ENCODE results near the gene SLC35A1.

Gene SLC35A1

GRCh38 chr6:87494761-87495422 lies 22.1 kb downstream of the SLC35A1 start:
- no peak overlapping the region for H3K4me3 ChIP-seq (ENCODE audit: low read depth, low read length)
- TF ChIP-seq, protein P1, sequence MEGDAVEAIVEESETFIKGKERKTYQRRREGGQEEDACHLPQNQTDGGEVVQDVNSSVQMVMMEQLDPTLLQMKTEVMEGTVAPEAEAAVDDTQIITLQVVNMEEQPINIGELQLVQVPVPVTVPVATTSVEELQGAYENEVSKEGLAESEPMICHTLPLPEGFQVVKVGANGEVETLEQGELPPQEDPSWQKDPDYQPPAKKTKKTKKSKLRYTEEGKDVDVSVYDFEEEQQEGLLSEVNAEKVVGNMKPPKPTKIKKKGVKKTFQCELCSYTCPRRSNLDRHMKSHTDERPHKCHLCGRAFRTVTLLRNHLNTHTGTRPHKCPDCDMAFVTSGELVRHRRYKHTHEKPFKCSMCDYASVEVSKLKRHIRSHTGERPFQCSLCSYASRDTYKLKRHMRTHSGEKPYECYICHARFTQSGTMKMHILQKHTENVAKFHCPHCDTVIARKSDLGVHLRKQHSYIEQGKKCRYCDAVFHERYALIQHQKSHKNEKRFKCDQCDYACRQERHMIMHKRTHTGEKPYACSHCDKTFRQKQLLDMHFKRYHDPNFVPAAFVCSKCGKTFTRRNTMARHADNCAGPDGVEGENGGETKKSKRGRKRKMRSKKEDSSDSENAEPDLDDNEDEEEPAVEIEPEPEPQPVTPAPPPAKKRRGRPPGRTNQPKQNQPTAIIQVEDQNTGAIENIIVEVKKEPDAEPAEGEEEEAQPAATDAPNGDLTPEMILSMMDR (IDR thresholded peaks at IDR 0.05; ENCODE audit: borderline replicate concordance, insufficient read depth, low read depth, low read length): no peak

GRCh38 chr6:87498048-87498447 lies 25.3 kb downstream of the SLC35A1 start:
- TF ChIP-seq, protein P1 (IDR thresholded peaks at IDR 0.05; ENCODE audit: borderline replicate concordance, insufficient read depth, low read depth, low read length): no peak
- no peak overlapping the region for H3K4me3 ChIP-seq (ENCODE audit: low read depth, low read length)

DNA sequence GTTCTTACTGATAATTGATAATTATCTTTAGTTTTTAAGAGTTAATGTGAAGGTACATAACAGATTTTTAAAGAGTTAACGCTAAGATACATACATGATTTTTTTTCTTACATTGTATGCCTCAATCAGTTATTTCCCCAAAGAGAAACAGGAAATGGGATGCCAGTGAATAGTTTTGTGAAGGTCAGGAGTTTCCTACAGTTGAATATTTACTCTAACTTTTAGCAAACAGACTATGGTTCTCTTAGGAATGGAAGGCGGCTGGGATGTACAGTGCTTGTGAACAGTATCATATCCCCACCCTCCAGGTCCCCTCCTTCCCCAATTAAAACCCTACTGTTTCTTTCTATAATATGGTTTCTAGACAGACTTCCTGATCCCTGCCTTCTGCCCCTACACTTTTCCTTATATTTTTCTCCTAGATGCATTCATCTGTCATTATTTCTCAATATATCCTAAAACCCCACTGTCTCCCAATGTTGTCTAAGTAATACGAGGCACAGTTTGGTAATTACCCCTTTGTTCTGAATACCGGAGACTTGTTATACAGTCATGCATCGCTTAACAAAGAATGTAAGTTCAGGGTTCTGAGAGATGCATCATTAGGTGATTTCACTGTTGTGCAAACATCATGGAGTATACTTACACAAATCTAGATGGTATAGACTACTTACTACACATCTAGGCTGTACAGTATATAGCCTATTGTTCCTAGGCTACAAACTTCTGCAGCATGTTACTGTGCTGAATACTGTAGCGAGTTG lies 29.2 kb downstream of the SLC35A1 start:
- TF ChIP-seq, protein P1 (IDR thresholded peaks at IDR 0.05; ENCODE audit: borderline replicate concordance, insufficient read depth, low read depth, low read length): no peak
- no peak overlapping the region for H3K4me3 ChIP-seq (ENCODE audit: low read depth, low read length)

GRCh38 chr6:87504441-87504840 lies 31.7 kb downstream of the SLC35A1 start:
- TF ChIP-seq, protein P1 (IDR thresholded peaks at IDR 0.05; ENCODE audit: borderline replicate concordance, insufficient read depth, low read depth, low read length): no peak

DNA sequence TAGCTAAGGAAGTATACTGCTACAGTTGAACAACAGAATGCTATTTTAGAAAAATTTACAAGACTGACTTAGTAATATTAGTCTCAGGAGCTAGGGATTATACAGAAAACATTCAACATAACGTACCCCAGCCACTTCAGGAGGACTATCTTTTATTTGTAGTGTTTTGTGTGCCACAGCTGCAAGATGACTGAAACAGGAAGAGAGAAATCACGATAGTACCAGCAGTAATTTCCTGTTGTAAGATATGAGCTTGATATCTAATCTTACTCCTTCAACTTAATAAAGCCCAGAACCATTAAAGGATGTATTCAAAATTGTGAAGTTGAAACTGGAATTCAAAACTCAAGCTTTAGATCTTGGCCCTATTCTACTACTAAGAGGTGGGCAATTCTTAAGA lies 42.1 kb downstream of the SLC35A1 start:
- TF ChIP-seq, protein P1 (IDR thresholded peaks at IDR 0.05; ENCODE audit: borderline replicate concordance, insufficient read depth, low read depth, low read length): no peak

More at GRCh38 chr6:87504441-87504840, 31.7 kb downstream of the SLC35A1 start:
- H3K4me3 ChIP-seq (ENCODE audit: low read depth, low read length): no peak overlapping the region

DNA sequence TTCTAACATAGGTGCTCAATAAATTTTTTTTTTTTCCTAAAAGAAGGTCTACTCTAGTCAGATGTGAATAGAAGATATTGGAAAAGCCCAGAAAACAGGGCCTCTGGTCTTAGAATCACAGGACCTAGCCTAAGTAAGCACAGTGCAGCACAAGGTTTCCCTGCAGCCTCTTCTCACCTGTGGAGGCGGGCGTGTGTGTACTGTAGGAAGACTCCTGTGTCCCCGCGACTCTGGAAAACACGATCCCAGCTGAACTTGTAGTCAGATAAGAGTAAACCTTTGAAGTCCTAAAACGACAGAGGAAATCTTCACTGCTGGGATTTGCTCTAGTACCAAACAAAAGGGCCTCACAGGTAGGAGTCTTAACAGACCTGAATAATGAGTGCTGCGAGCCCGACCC lies 45.7 kb downstream of the SLC35A1 start:
- TF ChIP-seq, protein P1 (IDR thresholded peaks at IDR 0.05; ENCODE audit: borderline replicate concordance, insufficient read depth, low read depth, low read length): no peak
- no peak overlapping the region for H3K4me3 ChIP-seq (ENCODE audit: low read depth, low read length)

More for the DNA sequence above, 42.1 kb downstream of the SLC35A1 start:
- no peak overlapping the region for H3K4me3 ChIP-seq (ENCODE audit: low read depth, low read length)

GRCh38 chr6:87522686-87523085 lies 49.9 kb downstream of the SLC35A1 start:
- TF ChIP-seq, protein P1 (IDR thresholded peaks at IDR 0.05; ENCODE audit: borderline replicate concordance, insufficient read depth, low read depth, low read length): no peak
- H3K4me3 ChIP-seq (ENCODE audit: low read depth, low read length): no peak overlapping the region
